HCT116 (cell line): ENCODE results near the gene SPAG8. TPM values are rescaled to one million over a fixed set of nuclear protein-coding genes. Genes with fewer than 3 reads are reported as not detected.

Experiments used
- ATAC-seq: fragments of 200-7000 bp; cut with Tn5 transposase; 2 replicates; pipeline ENCODE4 v1.9.1; 2020; ENCODE audit warnings: mild to moderate bottlenecking, moderate library complexity
- BruUV-seq: library from RNA; stranded (reverse); fragments of 400-500 nt; replicated peaks from 2 replicates; lab custom pipeline; 2021; lab: Mats Ljungman, UMichigan
- CTCF ChIA-PET: fragments of 300-600 bp; sonication (Branson Sonifier 250); formaldehyde crosslinking; loops from one replicate; lab custom pipeline; 2021; ENCODE audit warnings: antibody characterized with exemption; lab: Charles Lee
- POLR2A ChIA-PET: fragments of 300-600, 350-600 bp; sonication (Branson Sonifier 250); formaldehyde crosslinking; loops from one replicate; lab custom pipeline; 2021; ENCODE audit warnings: antibody characterized with exemption; lab: Charles Lee
- RAD21 ChIA-PET, 2 experiments: fragments of 300-600 bp; sonication (Branson Sonifier 250); formaldehyde crosslinking; loops; one replicate each; lab custom pipeline; 2023; ENCODE audit warnings: low total read pairs in 2 of 2; ENCODE audit not compliant: uncharacterized antibody in 2 of 2, unreplicated experiment in 2 of 2, low non-redundant PET in 1 of 2; lab: Charles Lee
- DNase-seq: peaks from one replicate; pipeline ENCODE4 v3.0.0-alpha.2; 2010; ENCODE audit warnings: low read depth, low spot score
- H2AFZ ChIP-seq: fragments of 200-600 bp; shearing (Covaris generic), sonication (generic); 2 replicates; pipeline ENCODE4 v1.6.1; 2017; ENCODE audit warnings: low read depth, mixed run types, mixed read lengths, antibody characterized with exemption, low read length; ENCODE audit not compliant: poor library complexity, severe bottlenecking
- H3K27ac ChIP-seq: 2 replicates; pipeline ENCODE4 v1.5.1; 2012; ENCODE audit warnings: low read depth, low read length
- H3K27me3 ChIP-seq: fragments of 200-600 bp; sonication (generic); 2 replicates; pipeline ENCODE4 v1.6.1; 2016; ENCODE audit warnings: mixed run types, low read length, mixed read lengths; ENCODE audit not compliant: insufficient read depth
- H3K36me3 ChIP-seq, 2 experiments: fragments of 200-500 bp in 1 of 2; fragments of 200-600 bp in 1 of 2; sonication (Bioruptor generic) in 1 of 2; sonication (generic) in 1 of 2; 2 replicates each; pipeline versions ENCODE4 v1.5.1 to v1.6.1; 2014 to 2016; ENCODE audit warnings: low read length in 2 of 2, inconsistent platforms in 1 of 2, mixed read lengths in 1 of 2, mixed run types in 1 of 2; ENCODE audit not compliant: insufficient read depth in 2 of 2, control insufficient read depth in 1 of 2
- H3K4me1 ChIP-seq, 2 experiments: fragments of 200-600 bp in 1 of 2; sonication (generic) in 1 of 2; 2 replicates each; pipeline versions ENCODE4 v1.5.1 to v1.6.1; 2012 to 2017; ENCODE audit warnings: low read length in 2 of 2, inconsistent platforms in 1 of 2, mild to moderate bottlenecking in 1 of 2, mixed read lengths in 1 of 2, mixed run types in 1 of 2, moderate library complexity in 1 of 2; ENCODE audit not compliant: insufficient read depth in 2 of 2, control insufficient read depth in 1 of 2
- H3K4me2 ChIP-seq: fragments of 200-600 bp; sonication (generic); 2 replicates; pipeline ENCODE4 v1.6.1; 2017; ENCODE audit warnings: mixed run types, low read length, mixed read lengths
- H3K4me3 ChIP-seq, 2 experiments: fragments of 200-600 bp in 1 of 2; sonication (generic) in 1 of 2; replicated peaks in 1 of 2; 2 replicates each; pipeline ENCODE4 v1.5.1; 2011 to 2016; ENCODE audit warnings: low read length in 2 of 2, control low read depth in 1 of 2, low read depth in 1 of 2, mild to moderate bottlenecking in 1 of 2, mixed read lengths in 1 of 2, mixed run types in 1 of 2
- H3K79me2 ChIP-seq: fragments of 200-600 bp; sonication (generic); 2 replicates; pipeline ENCODE4 v1.6.1; 2017; ENCODE audit warnings: mild to moderate bottlenecking, mixed run types, low read length, moderate library complexity, mixed read lengths; ENCODE audit not compliant: insufficient read depth
- H3K9ac ChIP-seq: fragments of 200-600 bp; sonication (generic); 2 replicates; pipeline ENCODE4 v1.6.1; 2016; ENCODE audit warnings: low read length, mixed read lengths
- H3K9me2 ChIP-seq: fragments of 200-600 bp; sonication (generic), shearing (Covaris generic); 2 replicates; pipeline ENCODE4 v1.6.1; 2017; ENCODE audit warnings: mixed run types, mild to moderate bottlenecking, moderate library complexity; ENCODE audit not compliant: insufficient read depth
- H3K9me3 ChIP-seq, 2 experiments: fragments of 200-500 bp in 1 of 2; fragments of 200-600 bp in 1 of 2; sonication (Bioruptor generic) in 1 of 2; sonication (generic) in 1 of 2; 2 replicates each; pipeline ENCODE4 v1.6.1; 2014 to 2017; ENCODE audit warnings: low read length in 2 of 2, mixed read lengths in 2 of 2, inconsistent platforms in 1 of 2, low read depth in 1 of 2, mild to moderate bottlenecking in 1 of 2, mixed run types in 1 of 2, moderate library complexity in 1 of 2; ENCODE audit not compliant: control insufficient read depth in 1 of 2, insufficient read depth in 1 of 2
- H4K20me1 ChIP-seq: fragments of 200-600 bp; sonication (generic), shearing (Covaris generic); 2 replicates; pipeline ENCODE4 v1.6.1; 2017; ENCODE audit warnings: mixed run types, mild to moderate bottlenecking, moderate library complexity; ENCODE audit not compliant: insufficient read depth
- CTCF ChIP-seq, 3 experiments: fragments of 200-600 bp in 1 of 3; sonication (generic) in 1 of 3; IDR thresholded peaks in 2 of 3; conservative IDR thresholded peaks in 1 of 3; 2 replicates each; pipeline ENCODE4 v1.5.1; 2012 to 2017; ENCODE audit warnings: low read depth in 2 of 3, low read length in 2 of 3, antibody characterized with exemption in 1 of 3, borderline replicate concordance in 1 of 3, control low read depth in 1 of 3, mild to moderate bottlenecking in 1 of 3, mixed read lengths in 1 of 3, mixed run types in 1 of 3, moderate library complexity in 1 of 3; ENCODE audit not compliant: insufficient read depth in 1 of 3
- RAD21 ChIP-seq: IDR thresholded peaks from 2 replicates; pipeline ENCODE4 v1.6.1; 2012; ENCODE audit warnings: low read depth, mild to moderate bottlenecking
- SIN3A ChIP-seq: IDR thresholded peaks from 2 replicates; pipeline ENCODE4 v1.6.1; 2012; ENCODE audit warnings: low read depth
- SRF ChIP-seq: IDR thresholded peaks from 2 replicates; pipeline ENCODE4 v1.6.1; 2012; ENCODE audit warnings: low read depth
- YY1 ChIP-seq: IDR thresholded peaks from 2 replicates; pipeline ENCODE4 v1.6.1; 2011; ENCODE audit warnings: low read length, low read depth, moderate library complexity, mild to moderate bottlenecking; ENCODE audit not compliant: insufficient replicate concordance; ENCODE audit errors: extremely low read depth
- ZFX ChIP-seq: fragments of 450-650 bp; IDR thresholded peaks from 2 replicates; pipeline ENCODE4 v1.6.1; 2017
- intact Hi-C: fragments of 100-400 bp; cut with micrococcal nuclease; formaldehyde crosslinking; loops from 2 replicates; pipeline ENCODE4 v1.10.0; 2022
- total RNA-seq: library from RNA; stranded (reverse); gene quantifications from one replicate; pipeline ENCODE4 v1.2.1, GENCODE V29; 2021; ENCODE audit not compliant: unreplicated experiment
- TF ChIP-seq, protein P1 (sequence below): IDR thresholded peaks from 2 replicates; pipeline ENCODE4 v1.6.1; 2011; ENCODE audit warnings: mild to moderate bottlenecking, low read length, moderate library complexity; ENCODE audit not compliant: insufficient replicate concordance; ENCODE audit errors: extremely low read depth

Gene SPAG8
- total RNA-seq, 1 experiment from 2014 or later, result 0.39 TPM

GRCh38 chr9:35813434-35814105 is 1.5 kb upstream of the SPAG8 start:
- Histone ChIP-seq H3K79me2 (no peaks in the 10 kb centered on the region), H3K27me3 (no peaks in the 10 kb centered on the region), H3K36me3 (peaks cover 0 to 2% of the 10 kb centered on the region in 2 experiments; a peak in 1 of 4 replicates), H3K9me3 (no peaks in the 10 kb centered on the region), H2AFZ (no peak overlapping the region), H3K4me2 (peak overlapping the region; percentile 89), H4K20me1 (no peaks in the 10 kb centered on the region), H3K9me2 (no peaks in the 10 kb centered on the region), H3K4me1 (peaks cover 7 to 17% of the 10 kb centered on the region in 2 experiments; a peak in 3 of 4 replicates), H3K27ac (peak overlapping the region; percentile 97; the same call in 1 of the 2 replicates), H3K9ac (peak overlapping the region; percentile 95), H3K4me3 (peak overlapping the region; percentile 86 to 88)
- TF ChIP-seq SRF, result no peak
- TF ChIP-seq ZFX, result no peak
- TF ChIP-seq, protein P1, sequence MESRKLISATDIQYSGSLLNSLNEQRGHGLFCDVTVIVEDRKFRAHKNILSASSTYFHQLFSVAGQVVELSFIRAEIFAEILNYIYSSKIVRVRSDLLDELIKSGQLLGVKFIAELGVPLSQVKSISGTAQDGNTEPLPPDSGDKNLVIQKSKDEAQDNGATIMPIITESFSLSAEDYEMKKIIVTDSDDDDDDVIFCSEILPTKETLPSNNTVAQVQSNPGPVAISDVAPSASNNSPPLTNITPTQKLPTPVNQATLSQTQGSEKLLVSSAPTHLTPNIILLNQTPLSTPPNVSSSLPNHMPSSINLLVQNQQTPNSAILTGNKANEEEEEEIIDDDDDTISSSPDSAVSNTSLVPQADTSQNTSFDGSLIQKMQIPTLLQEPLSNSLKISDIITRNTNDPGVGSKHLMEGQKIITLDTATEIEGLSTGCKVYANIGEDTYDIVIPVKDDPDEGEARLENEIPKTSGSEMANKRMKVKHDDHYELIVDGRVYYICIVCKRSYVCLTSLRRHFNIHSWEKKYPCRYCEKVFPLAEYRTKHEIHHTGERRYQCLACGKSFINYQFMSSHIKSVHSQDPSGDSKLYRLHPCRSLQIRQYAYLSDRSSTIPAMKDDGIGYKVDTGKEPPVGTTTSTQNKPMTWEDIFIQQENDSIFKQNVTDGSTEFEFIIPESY, result no peak
- no peak for TF ChIP-seq YY1
- peak; percentile 40 to 70 (median 59); a peak in 5 of 6 replicates for TF ChIP-seq CTCF (IDR thresholded peaks at IDR 0.05 in 2 of 3, conservative IDR thresholded peaks at IDR 0.05 in 1 of 3; ENCODE audit: borderline replicate concordance in 1 of 3, insufficient read depth in 1 of 3, low read depth in 2 of 3, low read length in 2 of 3)
- peak; percentile 43 for TF ChIP-seq RAD21
- no peak for TF ChIP-seq SIN3A
- CTCF ChIA-PET, result interaction anchor here (1.0 to 2.1 kb wide), 6 partner anchors 12 to 152 kb away, joined by 3 to 13 read pairs (median 6); no protein-coding TSS in a partner anchor
- POLR2A ChIA-PET, result interaction anchor here (1.2 to 1.7 kb wide), 3 partner anchors 13 to 69 kb away, joined by 3 to 4 read pairs (median 3); no protein-coding TSS in a partner anchor
- DNase-seq (peak; percentile 42), ATAC-seq (no peak; the same call in 1 of the 2 replicates)
- intact Hi-C loops, result loop anchor here (2.0 kb wide), 1 partner anchor 63 kb away; no protein-coding TSS in a partner anchor
- RAD21 ChIA-PET, result no interaction called here
- TSS peak; percentile 80 for BruUV-seq
